ENCODE measurements around the gene SREK1.
A peak's percentile ranks its signal among the peaks of the same experiment; 100 is the strongest.
"Not testable (repeated sequence)": the region's sequence is repeated elsewhere in the genome, so short reads cannot be mapped to it uniquely, and the experiment has no call there.

Gene SREK1, protein sequence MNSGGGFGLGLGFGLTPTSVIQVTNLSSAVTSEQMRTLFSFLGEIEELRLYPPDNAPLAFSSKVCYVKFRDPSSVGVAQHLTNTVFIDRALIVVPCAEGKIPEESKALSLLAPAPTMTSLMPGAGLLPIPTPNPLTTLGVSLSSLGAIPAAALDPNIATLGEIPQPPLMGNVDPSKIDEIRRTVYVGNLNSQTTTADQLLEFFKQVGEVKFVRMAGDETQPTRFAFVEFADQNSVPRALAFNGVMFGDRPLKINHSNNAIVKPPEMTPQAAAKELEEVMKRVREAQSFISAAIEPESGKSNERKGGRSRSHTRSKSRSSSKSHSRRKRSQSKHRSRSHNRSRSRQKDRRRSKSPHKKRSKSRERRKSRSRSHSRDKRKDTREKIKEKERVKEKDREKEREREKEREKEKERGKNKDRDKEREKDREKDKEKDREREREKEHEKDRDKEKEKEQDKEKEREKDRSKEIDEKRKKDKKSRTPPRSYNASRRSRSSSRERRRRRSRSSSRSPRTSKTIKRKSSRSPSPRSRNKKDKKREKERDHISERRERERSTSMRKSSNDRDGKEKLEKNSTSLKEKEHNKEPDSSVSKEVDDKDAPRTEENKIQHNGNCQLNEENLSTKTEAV

DNA sequence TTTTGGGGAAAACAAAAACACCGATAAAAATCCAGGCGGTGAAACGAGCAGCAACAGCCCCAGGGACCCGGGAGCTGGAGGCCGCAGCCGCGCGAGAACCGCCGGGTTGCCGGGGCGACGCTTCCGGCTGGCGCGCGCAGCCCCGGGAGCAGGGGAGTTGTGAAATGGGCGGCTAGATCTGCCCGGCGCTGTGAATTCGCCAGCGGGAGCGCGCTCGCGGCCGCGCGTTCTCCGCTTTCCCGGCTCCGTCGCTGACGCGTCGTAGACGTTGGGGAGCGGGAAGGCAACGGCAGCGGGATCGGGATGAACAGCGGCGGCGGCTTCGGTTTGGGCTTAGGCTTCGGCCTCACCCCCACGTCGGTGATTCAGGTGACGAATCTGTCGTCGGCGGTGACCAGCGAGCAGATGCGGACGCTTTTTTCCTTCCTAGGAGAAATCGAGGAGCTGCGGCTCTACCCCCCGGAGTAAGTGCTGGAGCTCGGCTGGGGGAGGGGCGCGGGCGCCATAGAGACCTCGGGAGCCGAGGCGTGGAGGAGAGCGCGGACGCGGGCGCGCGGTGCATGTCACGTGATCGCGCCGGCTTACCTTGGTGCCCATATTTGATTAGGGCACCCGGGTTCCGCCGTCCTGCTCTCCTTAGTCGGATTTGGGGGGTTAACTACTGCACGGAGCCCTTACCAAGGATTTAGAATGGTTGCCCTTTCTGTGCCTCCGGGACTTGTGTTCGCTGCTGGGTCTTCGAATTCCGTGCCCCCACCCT is at the start of gene SREK1:
Gene SREK1, plus strand, starts transcription at position 227 of the 760 bp plus-strand sequence. Its CDS starts 77 bp downstream, at position 304.
- peak; percentile 85 for DNase-seq (ENCODE audit: low spot score)

DNA sequence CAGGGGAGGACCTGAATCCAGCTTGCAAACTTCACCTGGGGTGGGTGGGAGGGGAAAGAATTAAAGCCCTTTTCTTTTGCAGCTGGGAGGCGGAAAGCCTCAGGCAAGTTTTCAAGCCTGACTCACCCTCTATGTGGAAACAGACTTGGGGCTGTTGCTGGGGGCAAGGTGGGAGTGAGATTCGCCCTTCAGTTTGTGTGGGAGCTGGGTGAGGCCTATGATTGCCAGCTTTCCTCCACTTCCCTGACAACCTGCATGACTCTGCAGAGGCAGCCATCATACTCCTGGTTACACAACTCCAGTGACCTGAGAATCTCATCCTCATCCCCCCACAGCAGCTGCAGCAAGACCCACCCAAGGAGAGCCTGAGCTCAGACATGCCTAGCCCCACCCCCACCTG is 43.2 kb upstream of the SREK1 start:
- DNase-seq (ENCODE audit: low spot score) = no peak

DNA sequence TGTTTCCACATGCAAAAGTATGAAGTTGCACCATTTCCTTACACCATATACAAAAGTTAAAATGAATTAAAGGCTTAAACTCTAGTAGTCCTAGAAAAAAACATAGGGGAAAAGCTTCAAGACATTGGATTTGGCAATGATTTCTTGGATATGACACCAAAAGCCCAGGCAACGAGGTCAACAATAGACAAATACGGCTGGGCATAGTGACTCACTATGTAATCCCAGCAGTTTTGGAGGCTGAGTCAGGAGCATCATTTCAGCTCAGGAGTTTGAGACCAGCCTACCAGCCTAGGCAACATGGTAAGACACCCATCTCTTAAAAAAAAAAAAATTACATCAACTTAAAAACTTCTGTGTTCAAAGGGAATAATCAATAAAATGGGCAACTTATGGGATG is 30.9 kb upstream of the SREK1 start:
- DNase-seq (ENCODE audit: low spot score) = no peak

DNA sequence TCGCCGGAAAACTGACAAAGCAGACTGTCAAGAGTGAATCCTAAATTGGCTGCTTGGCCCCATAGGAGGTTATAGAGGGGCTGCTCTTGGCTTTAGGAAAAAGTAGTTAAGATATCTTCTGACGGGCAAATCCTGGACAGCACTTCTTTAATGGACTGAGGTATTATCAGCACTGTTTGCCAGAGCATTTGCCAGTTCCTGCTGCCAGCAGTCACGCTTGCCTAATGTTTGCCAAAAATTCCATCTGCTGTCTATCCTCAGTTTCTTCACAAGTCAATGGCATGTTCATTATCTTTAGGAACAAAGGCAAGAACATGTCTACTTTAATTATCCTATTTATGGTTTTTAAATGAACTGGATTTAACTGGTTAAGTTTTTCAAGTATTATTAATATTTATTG is 25.8 kb upstream of the SREK1 start:
- DNase-seq (ENCODE audit: low spot score) = no peak

GRCh38 chr5:66122379-66123034 is 21.6 kb upstream of the SREK1 start:
- no peak for DNase-seq (ENCODE audit: low spot score)

DNA sequence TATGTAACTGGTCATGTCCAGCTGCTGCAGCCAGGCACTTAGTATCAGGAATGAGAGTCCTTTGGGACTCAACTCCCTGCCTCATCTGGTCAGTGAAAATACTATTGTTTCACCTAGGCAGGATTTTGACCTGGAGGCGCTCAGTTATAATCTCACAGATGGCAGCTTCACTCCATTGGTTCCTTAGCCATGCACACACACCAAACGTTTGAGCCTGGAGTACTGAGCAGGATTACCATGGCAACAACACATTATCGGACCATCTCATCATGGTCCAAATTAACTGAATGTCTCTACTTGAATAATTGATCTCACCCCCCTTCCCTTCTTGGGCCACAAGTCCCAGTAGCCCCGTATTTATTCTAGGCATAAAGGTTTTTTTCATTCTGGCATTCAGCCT is 15.0 kb upstream of the SREK1 start:
- DNase-seq (ENCODE audit: low spot score) = no peak

DNA sequence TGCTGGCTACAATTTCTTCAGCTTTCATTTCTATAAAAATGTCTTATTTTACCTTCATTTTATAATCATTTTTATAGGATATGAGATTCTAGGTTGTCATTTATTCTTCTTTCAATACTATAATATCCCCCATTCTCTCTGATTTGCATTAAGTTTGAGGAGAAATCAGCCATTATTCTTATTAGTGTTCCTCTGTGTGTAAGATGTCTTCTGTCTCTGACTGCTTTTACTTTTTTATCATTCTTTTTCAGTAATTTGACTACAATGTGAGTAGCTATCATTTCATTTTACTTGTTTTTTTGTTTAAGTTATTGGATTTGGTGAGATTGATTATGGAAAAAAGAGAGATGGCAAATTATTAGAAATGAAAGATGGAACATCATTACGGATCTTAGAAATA is 13.6 kb upstream of the SREK1 start:
- no peak for DNase-seq (ENCODE audit: low spot score)

- no peak for DNase-seq (ENCODE audit: low spot score)
Measured at GRCh38 chr5:66134407-66134861, 9.7 kb upstream of the SREK1 start.

GRCh38 chr5:66136053-66136452 is 8.0 kb upstream of the SREK1 start:
- DNase-seq (ENCODE audit: low spot score) = no peak

DNA sequence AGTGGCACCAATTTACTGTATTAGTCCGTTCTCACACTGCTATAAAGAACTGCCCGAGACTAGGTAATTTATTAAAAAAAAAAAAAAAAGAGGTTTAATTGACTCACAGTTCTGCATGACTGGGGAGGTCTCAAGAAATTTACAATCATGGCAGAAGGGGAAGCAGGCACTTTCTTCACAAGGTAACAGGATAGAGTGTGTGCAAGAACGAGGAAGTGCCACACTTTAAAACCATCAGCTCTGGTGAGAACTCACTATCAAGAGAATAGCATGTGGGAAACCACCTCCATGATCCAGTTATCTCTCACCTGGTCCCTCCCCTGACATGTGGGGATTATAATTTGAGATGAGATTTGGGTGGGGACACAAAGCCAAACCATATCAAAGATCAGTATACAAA is 7.2 kb upstream of the SREK1 start:
- DNase-seq (ENCODE audit: low spot score) = not testable (repeated sequence)

GRCh38 chr5:66138637-66139317 is 5.3 kb upstream of the SREK1 start:
- no peak for DNase-seq (ENCODE audit: low spot score)

DNA sequence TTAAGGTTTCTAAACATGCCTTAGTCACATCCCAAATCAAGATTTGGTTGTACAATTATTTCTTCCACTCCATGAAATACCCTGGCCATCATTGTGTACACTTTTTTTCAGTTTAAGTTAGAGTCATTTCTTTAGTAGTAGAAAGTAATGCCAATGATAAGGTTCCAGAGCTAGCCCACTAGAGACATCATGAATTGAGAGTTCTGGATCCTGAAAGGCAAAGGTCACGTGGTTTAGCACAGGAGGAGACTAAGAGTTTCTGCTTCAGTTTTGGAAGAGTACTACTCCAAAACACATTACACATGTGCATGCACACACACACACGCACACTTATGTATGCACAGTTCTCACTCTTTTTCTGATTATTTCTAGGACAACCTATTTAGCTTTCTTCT is 4.8 kb upstream of the SREK1 start:
- no peak for DNase-seq (ENCODE audit: low spot score)

- no peak for DNase-seq (ENCODE audit: low spot score)
Measured at GRCh38 chr5:66142417-66142816, 1.7 kb upstream of the SREK1 start.

- DNase-seq (ENCODE audit: low spot score) = no peak
Measured at GRCh38 chr5:66143473-66144073, 527 bp upstream of the SREK1 start.

- DNase-seq (ENCODE audit: low spot score) = no peak
Measured at GRCh38 chr5:66144834-66145390, 812 bp downstream of the SREK1 start.

DNA sequence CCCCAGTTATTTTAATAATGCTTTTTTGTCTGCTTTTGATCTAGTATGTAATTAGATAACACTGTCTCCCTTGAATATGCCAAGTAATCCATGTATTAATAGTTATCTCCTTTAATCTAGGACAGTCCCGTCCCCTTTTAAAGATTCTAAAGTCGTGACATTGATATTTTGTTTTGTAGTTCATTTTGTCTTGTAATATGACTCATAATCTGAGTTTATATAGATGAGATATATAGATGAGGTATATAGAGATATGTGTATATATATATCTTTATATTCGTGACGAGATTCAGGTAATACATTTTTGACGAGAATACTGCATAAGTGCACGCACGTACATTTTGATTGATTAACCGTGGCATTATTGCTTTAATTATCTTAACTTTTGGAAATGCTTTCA is 1.6 kb downstream of the SREK1 start:
- no peak for DNase-seq (ENCODE audit: low spot score)

DNA sequence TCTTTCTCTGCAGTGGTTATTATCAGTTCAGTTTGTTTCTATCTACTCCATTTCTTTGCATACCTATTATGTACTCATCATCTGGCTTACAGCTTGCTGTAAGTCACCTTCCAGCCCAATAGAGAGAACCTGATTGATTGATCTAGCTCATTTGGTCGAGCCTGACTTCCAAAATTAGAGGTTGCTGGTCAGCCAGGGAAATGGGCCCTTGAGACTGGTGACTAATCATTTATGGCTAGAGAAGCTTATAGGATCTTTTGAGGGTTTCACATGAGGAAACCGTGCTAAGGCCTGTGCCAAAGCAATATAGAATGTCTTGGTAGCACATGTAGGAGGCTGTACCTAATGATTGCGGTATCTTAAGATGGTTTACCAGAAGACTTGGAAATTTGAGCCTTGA is 5.8 kb downstream of the SREK1 start:
- DNase-seq (ENCODE audit: low spot score) = no peak

DNA sequence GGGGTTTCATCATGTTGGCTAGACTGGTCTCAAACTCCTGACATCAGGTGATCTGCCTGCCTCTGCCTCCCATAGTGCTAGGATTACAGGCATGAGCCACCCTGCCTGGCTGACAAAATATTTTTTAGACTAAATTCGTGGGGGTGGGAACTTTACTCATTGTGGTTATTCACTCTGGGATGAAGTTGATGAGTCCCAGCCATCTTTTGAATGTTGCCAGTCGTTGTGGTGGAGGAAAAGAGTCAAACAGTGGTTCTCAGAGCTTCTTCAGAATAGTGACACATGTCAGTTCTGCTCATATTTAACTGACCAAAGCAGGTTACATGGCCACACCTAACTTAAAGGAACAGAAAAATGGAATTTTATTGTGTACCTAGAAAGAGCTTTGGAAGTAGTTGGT is 6.9 kb downstream of the SREK1 start:
- DNase-seq (ENCODE audit: low spot score) = no peak

GRCh38 chr5:66151491-66151890 is 7.4 kb downstream of the SREK1 start:
- no peak for DNase-seq (ENCODE audit: low spot score)

DNA sequence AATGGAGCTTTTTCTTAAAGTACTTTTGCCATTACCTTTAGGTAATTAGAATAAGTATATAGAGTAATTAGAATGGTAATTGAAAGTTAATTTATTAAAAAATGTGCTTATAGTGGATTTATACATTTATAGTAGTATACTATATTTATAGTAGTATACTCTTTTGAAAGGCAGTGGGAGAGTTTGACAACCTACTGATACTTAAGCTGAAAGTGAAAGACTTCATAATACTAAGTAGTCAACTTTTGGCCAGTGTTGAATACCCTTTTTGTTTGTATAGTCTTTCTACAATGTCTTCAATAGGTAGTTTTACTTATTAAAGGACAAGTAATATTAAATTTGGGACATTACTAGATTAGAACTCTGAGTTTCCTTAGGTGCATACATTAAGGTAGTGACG is 12.9 kb downstream of the SREK1 start:
- no peak for DNase-seq (ENCODE audit: low spot score)

GRCh38 chr5:66161356-66161755 is 17.3 kb downstream of the SREK1 start:
- DNase-seq (ENCODE audit: low spot score) = no peak

All from CD4-positive, alpha-beta T cell treated with Interleukin-15 for 4 hours (primary cell).